Germinal center (tissue), 1 donor: ENCODE data around the gene TGFBR3.

Experiments used
- DNase-seq: peaks from one replicate; pipeline ENCODE4 v3.0.0; 2012; ENCODE audit warnings: mixed read lengths, low spot score

TGFBR3 gene

GRCh38 chr1:91826248-91826647 is 59.7 kb downstream of the TGFBR3 start:
- no peak for DNase-seq

- DNase-seq = no peak
Observed at GRCh38 chr1:91821126-91821868, 64.7 kb downstream of the TGFBR3 start.

DNA sequence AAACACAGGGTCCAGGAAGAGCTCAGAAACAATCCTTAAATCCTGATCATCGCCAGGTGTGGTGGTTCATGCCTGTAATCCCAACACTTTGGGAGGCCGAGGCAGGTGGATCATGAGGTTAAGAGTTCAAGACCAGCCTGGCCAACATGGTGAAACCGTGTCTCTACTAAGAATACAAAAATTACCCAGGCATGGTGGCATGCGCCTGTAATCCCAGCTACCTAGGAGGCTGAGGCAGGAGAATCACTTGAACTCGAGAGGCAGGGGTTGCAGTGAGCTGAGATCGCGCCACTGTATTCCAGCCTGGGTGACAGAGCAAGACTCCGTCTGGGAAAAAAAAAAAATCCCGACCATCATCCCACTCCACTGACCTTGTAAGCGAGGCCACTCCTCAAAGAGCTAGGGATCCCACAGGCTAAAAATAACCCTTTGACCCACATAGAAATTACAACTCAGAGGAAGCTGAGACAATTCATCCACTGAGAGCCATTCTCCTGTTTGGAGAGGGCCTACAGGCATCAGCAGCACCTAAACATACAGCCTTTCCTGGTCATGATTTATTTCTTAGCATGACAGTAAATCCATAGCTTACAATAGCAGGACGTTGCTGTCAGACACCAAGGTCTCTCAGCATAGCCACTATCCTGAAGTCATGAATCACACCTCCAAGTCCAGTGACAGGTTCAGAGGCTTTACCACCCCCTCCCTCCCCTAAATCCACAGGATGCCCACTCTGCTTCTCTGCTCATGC is 66.7 kb downstream of the TGFBR3 start:
- no peak for DNase-seq

- no peak for DNase-seq
Observed at GRCh38 chr1:91818713-91818975, 67.3 kb downstream of the TGFBR3 start.

DNA sequence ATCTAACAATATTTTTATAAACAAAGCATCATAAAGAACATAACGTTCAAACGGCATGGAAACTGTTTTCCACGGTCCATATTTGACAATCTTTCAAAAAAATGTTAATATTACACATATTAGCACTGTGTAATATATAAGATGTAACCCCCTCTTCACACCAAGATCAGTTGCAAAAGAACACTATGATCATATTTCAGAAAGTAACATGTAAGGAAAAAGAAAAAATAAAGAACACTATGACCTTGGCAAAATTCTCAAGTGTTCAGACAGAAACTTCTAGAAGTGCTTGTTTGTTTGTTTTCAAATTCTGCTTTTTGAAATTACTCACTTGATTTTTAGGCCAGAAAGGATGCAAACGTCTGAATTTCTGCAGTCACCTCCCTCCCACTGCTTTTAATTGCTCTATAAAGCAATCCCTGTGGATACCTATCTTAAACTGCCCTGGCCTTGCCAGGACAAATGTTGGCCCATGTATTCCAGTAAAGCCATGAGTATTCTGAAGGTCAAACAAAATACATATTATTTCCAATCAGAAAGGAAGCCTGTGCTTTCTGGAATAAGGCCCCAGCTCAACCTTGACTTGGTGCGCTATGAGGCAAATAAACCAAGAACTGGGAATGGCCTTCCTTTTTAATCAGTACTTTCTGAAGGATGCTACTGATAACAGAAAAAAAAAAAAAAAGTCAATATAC is 68.6 kb downstream of the TGFBR3 start:
- no peak for DNase-seq

- no peak for DNase-seq
Observed at GRCh38 chr1:91816031-91816430, 69.9 kb downstream of the TGFBR3 start.

- no peak for DNase-seq
Observed at GRCh38 chr1:91814448-91814847, 71.5 kb downstream of the TGFBR3 start.

DNA sequence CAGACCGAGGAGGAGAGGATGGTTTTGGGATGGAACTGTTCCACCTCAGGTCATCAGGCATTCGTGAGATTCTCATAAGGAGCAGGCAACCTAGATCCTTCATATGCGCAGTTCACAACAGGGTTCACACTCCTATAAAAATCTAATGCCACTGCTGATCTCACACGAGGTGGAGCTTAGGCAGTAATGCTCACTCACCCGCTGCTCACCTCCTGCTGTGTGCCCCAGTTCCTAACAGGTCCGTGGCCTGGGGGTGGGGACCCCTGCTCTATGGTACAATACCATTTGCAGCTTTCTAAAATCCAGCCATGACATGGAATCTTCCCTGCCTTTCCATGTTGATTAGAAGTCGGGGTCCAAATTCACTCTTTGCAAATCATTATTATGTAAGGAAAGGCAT is 72.1 kb downstream of the TGFBR3 start:
- no peak for DNase-seq

GRCh38 chr1:91811363-91812025 is 74.5 kb downstream of the TGFBR3 start:
- DNase-seq = no peak

GRCh38 chr1:91809317-91809716 is 76.6 kb downstream of the TGFBR3 start:
- DNase-seq = no peak

DNA sequence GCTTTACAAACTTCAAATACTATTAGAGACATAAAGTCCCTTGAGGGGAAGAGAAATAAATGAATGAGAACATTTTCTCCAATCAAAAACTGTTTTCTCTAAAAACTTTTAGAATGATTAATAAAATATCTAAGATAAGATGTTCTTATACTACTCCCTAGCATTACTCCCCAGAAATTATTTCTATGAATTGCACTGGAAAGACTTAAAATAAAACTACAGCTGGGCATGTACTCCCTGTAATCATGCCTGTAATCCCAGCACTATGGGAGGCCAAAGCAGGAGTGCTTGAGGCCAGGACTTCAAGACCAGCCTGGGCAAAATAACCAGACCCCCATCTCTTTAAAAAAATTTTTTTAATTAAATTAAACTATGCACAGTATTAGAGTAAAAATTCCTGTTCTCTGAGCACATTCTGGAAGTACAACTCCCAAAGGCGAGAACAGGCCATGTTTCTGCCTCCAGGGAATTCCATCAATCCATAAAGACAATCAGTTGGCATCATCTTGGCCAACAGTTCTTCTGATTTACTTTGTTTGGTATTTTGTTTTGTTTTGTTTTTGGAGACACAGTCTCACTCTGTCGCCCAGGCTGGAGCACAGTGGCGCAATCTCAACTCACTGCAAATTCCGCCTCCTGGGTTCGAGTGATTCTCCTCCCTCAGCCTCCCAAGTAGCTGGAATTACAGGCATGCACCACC is 77.9 kb downstream of the TGFBR3 start:
- no peak for DNase-seq

GRCh38 chr1:91806769-91807700 is 78.9 kb downstream of the TGFBR3 start:
- no peak for DNase-seq

DNA sequence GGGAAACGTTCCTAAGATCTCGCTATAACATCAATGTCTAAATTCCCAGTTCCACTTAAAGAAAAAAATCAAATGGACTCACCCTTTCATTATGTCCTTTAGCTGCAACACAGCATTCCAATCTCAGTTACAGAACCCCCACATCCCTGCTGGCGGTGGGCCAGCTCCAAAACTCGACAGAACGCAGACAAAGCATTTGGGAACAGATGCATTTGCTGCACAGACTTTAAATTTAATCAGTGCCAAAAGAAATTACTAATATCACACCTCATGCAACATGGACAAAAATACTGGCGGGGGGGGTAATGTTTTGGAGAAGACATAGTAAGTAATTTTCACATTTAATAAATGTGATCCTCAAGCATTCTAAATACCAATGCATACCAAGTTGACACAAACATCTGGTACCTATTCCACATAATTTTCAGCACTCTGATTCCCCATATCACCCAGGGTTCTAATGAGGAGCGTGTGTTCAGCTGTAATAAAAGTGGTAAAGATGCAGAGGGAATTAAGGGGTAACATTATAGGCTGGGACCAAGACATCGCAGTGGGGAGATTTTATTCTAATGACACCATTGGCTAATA is 79.7 kb downstream of the TGFBR3 start:
- no peak for DNase-seq

- no peak for DNase-seq
Observed at GRCh38 chr1:91805311-91805801, 80.6 kb downstream of the TGFBR3 start.

DNA sequence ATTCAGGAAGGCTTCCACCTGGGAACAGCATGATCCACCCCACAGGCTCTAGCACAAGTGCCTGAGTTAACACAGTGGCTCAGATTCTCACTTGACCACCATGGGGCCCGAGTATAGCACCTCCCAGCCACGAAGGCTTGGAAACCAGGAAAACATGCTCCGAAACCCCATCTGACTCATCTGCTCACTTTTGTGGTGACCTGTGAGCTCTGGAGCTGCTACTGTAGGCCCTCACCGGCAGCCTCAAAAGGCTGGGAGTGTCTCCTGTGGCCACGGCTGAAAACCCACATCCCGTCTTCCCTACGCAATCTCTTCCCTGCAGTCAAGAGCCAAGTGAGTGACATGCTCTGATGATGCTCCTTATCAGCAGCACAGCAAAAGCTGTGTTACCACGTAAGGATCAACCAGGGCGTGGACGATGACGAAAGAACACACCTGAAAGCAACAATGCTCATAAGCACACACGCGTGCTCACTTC is 81.4 kb downstream of the TGFBR3 start:
- no peak for DNase-seq

DNA sequence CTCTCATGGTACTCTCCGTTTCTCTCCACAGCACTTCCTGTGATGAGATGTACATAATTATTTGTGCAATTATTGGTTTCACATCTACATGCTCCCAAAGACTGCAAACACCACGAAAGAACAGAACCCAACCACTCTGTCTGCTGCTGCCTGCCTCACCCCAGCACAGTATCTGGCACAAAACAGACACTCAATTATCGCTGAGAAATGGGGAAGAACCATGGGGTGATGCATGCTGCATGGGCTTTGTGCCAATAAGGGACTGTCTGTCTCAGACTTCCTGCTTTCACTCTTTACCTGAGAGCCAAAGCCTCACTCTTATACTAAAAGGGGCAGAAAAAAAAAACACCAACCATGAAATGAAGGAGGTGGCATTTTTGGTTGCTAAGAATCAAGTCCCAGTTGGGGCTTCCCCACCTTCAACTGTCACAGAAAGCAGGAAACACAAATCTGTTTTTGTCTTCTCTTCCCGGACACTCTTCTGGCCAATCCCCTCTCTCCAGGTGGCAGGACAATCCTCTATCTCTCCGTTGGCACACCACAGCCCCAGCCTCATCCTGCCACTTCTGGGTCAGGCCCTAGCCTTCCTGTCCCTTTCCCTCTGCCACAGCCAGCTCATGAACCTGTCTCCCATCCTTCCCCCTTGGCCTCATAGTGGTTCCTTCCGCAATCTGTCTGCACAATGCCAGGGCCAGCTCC is 82.0 kb downstream of the TGFBR3 start:
- DNase-seq = peak; percentile 37

GRCh38 chr1:91803123-91803522 is 82.8 kb downstream of the TGFBR3 start:
- no peak for DNase-seq

- DNase-seq = no peak
Observed at GRCh38 chr1:91801496-91802115, 84.3 kb downstream of the TGFBR3 start.

GRCh38 chr1:91799863-91800262 is 86.1 kb downstream of the TGFBR3 start:
- no peak for DNase-seq
